Neural progenitor cell (in vitro differentiated cells): Measurements from ENCODE around the gene PDE4A.

Experiments used
- EZH2 ChIP-seq: fragments of 200-600 bp; sonication (generic); IDR thresholded peaks from 2 replicates; pipeline ENCODE4 v1.6.1; 2017; ENCODE audit warnings: antibody characterized with exemption, mild to moderate bottlenecking, moderate library complexity
- EZH2phosphoT487 ChIP-seq: fragments of 200-600 bp; sonication (generic); IDR thresholded peaks from 2 replicates; pipeline ENCODE4 v1.6.1; 2017; ENCODE audit warnings: antibody characterized with exemption
- TF ChIP-seq, protein P1 (sequence below): fragments of 200-600 bp; sonication (generic); IDR thresholded peaks from 2 replicates; pipeline ENCODE4 v1.5.1; 2017; ENCODE audit warnings: antibody characterized with exemption, mild to moderate bottlenecking

DNA sequence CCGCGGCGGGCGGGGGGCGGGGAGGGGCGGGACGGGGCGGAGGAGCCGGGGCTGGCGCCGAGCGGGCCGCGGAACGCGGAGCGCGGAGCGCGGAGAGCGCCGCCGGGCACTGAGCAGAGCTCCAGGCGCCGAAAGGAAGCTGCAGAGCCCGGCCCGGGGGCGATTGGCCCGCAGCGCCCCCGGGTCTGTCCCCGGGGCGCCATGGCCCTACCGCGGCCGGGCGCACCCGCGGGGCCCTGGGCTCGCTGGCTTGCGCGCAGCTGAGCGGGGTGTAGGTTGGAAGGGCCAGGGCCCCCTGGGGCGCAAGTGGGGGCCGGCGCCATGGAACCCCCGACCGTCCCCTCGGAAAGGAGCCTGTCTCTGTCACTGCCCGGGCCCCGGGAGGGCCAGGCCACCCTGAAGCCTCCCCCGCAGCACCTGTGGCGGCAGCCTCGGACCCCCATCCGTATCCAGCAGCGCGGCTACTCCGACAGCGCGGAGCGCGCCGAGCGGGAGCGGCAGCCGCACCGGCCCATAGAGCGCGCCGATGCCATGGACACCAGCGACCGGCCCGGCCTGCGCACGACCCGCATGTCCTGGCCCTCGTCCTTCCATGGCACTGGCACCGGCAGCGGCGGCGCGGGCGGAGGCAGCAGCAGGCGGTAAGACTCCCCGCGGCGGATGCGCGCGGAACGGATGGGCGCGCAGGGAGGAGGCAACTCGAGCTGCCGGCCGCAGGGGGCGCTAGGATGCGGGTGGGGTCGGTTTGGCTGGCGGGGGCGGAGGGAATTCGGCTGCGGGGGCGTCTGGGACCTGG lies at the start of gene PDE4A:
- TF ChIP-seq, protein P1, sequence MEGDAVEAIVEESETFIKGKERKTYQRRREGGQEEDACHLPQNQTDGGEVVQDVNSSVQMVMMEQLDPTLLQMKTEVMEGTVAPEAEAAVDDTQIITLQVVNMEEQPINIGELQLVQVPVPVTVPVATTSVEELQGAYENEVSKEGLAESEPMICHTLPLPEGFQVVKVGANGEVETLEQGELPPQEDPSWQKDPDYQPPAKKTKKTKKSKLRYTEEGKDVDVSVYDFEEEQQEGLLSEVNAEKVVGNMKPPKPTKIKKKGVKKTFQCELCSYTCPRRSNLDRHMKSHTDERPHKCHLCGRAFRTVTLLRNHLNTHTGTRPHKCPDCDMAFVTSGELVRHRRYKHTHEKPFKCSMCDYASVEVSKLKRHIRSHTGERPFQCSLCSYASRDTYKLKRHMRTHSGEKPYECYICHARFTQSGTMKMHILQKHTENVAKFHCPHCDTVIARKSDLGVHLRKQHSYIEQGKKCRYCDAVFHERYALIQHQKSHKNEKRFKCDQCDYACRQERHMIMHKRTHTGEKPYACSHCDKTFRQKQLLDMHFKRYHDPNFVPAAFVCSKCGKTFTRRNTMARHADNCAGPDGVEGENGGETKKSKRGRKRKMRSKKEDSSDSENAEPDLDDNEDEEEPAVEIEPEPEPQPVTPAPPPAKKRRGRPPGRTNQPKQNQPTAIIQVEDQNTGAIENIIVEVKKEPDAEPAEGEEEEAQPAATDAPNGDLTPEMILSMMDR, result peak; percentile 61
- TF ChIP-seq EZH2phosphoT487 (peak; percentile 82), EZH2 (peak; percentile 50)
